Endothelial cell of umbilical vein (primary cell): ENCODE results near the gene TARM1. TPM values are rescaled to one million over a fixed set of nuclear protein-coding genes. Genes with fewer than 3 reads are reported as not detected.
"Not testable (repeated sequence)": the region's sequence is repeated elsewhere in the genome, so short reads cannot be mapped to it uniquely, and the experiment has no call there.

Source experiments
- BruUV-seq: library from RNA; stranded (reverse); fragments of 400-500 nt; replicated peaks from 2 replicates; lab custom pipeline; 2021; lab: Mats Ljungman, UMichigan
- CTCF ChIA-PET: fragments of 300-600, 350-600 bp; sonication (Branson Sonifier 250); formaldehyde crosslinking; loops from one replicate; lab custom pipeline; 2021; ENCODE audit warnings: antibody characterized with exemption, inconsistent platforms; lab: Charles Lee
- POLR2A ChIA-PET: fragments of 300-600, 350-600 bp; sonication (Branson Sonifier 250); formaldehyde crosslinking; loops from one replicate; lab custom pipeline; 2021; ENCODE audit warnings: antibody characterized with exemption, inconsistent platforms; lab: Charles Lee
- DNase-seq: peaks from one replicate; pipeline ENCODE4 v3.0.0-alpha.2; 2011; ENCODE audit warnings: low read depth, low spot score
- FAIRE-seq: peaks from 2 replicates; lab custom pipeline; 2011; peaks lifted over from hg19 to GRCh38; lab: Jason Lieb, UNC
- H2AFZ ChIP-seq: 2 replicates; pipeline ENCODE4 v1.6.0; 2012; ENCODE audit warnings: low read depth, low read length, control low read depth, inconsistent platforms
- H3K27ac ChIP-seq: 2 replicates; pipeline ENCODE4 v1.5.1; 2011; ENCODE audit warnings: low read depth, mild to moderate bottlenecking, control low read depth, low read length, moderate library complexity; ENCODE audit not compliant: insufficient read depth
- H3K27me3 ChIP-seq, 2 experiments: 2 replicates each; pipeline versions ENCODE4 v1.6.0 to v1.6.1; 2011; ENCODE audit warnings: low read length in 2 of 2, mixed read lengths in 1 of 2; ENCODE audit not compliant: control insufficient read depth in 2 of 2, insufficient read depth in 2 of 2
- H3K36me3 ChIP-seq, 2 experiments: 2 replicates in 1 of 2; 3 replicates in 1 of 2; pipeline ENCODE4 v1.5.1; 2011; ENCODE audit warnings: low read length in 2 of 2, mild to moderate bottlenecking in 1 of 2, moderate library complexity in 1 of 2; ENCODE audit not compliant: control insufficient read depth in 2 of 2, insufficient read depth in 2 of 2; ENCODE audit errors: extremely low read depth in 1 of 2
- H3K4me1 ChIP-seq: 3 replicates; pipeline ENCODE4 v1.5.1; 2011; ENCODE audit warnings: mild to moderate bottlenecking, low read length; ENCODE audit not compliant: control insufficient read depth, insufficient read depth; ENCODE audit errors: extremely low read depth
- H3K4me2 ChIP-seq: 2 replicates; pipeline ENCODE4 v1.6.1; 2011; ENCODE audit warnings: low read length, control low read depth, mixed read lengths; ENCODE audit not compliant: insufficient read depth
- H3K4me3 ChIP-seq, 3 experiments: fragments of 200-600 bp in 1 of 3; sonication (generic), shearing (Covaris generic) in 1 of 3; replicated peaks in 1 of 3; 2 replicates each; pipeline ENCODE4 v1.5.1; 2011 to 2016; ENCODE audit warnings: control low read depth in 3 of 3, low read length in 3 of 3, mild to moderate bottlenecking in 2 of 3, inconsistent platforms in 1 of 3, low read depth in 1 of 3, moderate library complexity in 1 of 3; ENCODE audit not compliant: insufficient read depth in 1 of 3
- H3K79me2 ChIP-seq: 2 replicates; pipeline ENCODE4 v1.6.0; 2012; ENCODE audit warnings: low read length, inconsistent platforms; ENCODE audit not compliant: control insufficient read depth, insufficient read depth
- H3K9ac ChIP-seq: replicated peaks from 2 replicates; pipeline ENCODE3; 2011; ENCODE audit warnings: low read length, control low read depth; ENCODE audit not compliant: insufficient read depth; ENCODE audit errors: extremely low read depth
- H3K9me1 ChIP-seq: replicated peaks from 3 replicates; pipeline ENCODE4 v1.6.0; 2011; ENCODE audit warnings: mild to moderate bottlenecking, low read length; ENCODE audit not compliant: control insufficient read depth, insufficient read depth; ENCODE audit errors: extremely low read depth
- H3K9me3 ChIP-seq: replicated peaks from 2 replicates; pipeline ENCODE4 v1.5.1; 2012; ENCODE audit warnings: low read length, inconsistent platforms; ENCODE audit not compliant: control insufficient read depth, insufficient read depth
- H4K20me1 ChIP-seq: replicated peaks from 2 replicates; pipeline ENCODE3; 2011; ENCODE audit warnings: mild to moderate bottlenecking, low read length; ENCODE audit not compliant: control insufficient read depth, insufficient read depth; ENCODE audit errors: extremely low read depth
- EZH2 ChIP-seq: IDR thresholded peaks from 2 replicates; pipeline ENCODE4 v1.6.1; 2012; ENCODE audit warnings: borderline replicate concordance, low read depth, mild to moderate bottlenecking, moderate library complexity, low read length, inconsistent platforms; ENCODE audit not compliant: severe bottlenecking
- FOS ChIP-seq: IDR thresholded peaks from 2 replicates; pipeline ENCODE4 v1.6.1; 2011; ENCODE audit warnings: mild to moderate bottlenecking, low read length, moderate library complexity, borderline replicate concordance; ENCODE audit not compliant: insufficient read depth
- GATA2 ChIP-seq: IDR thresholded peaks from 2 replicates; pipeline ENCODE4 v1.7.0; 2011; ENCODE audit warnings: low read depth, mild to moderate bottlenecking, moderate library complexity, mixed read lengths, low read length; ENCODE audit not compliant: insufficient read length, insufficient read depth
- JUN ChIP-seq: IDR thresholded peaks from 2 replicates; pipeline ENCODE4 v1.6.1; 2011; ENCODE audit warnings: borderline replicate concordance, low read depth; ENCODE audit not compliant: insufficient read length, insufficient read depth
- MYC ChIP-seq: IDR thresholded peaks from one replicate; pipeline ENCODE4 v1.6.1; 2011; ENCODE audit warnings: mild to moderate bottlenecking, low read depth, low read length
- POLR2A ChIP-seq: IDR thresholded peaks from 2 replicates; pipeline ENCODE4 v1.6.1; 2012; ENCODE audit warnings: low read depth, mild to moderate bottlenecking, control low read depth, low read length
- POLR2AphosphoS5 ChIP-seq: IDR thresholded peaks from 2 replicates; pipeline ENCODE4 v1.6.1; 2012; ENCODE audit warnings: low read depth, mild to moderate bottlenecking, control low read depth, low read length, moderate library complexity; ENCODE audit not compliant: insufficient read depth
- dilution Hi-C: fragments of 300-500 bp; cut with MboI; formaldehyde crosslinking; loops from one replicate; pipeline ENCODE4 v1.15.0; 2019; ENCODE audit warnings: low sequenced_read_pairs; ENCODE audit not compliant: extremely low pct_ligation_motif_present
- intact Hi-C: fragments of 100-400 bp; cut with micrococcal nuclease; formaldehyde crosslinking; loops from one replicate; pipeline ENCODE4 v1.10.0; 2022
- polyA plus RNA-seq, 4 experiments: library from polyadenylated mRNA; depleted of rRNA in 3 of 4; stranded (reverse) in 3 of 4; unstranded in 1 of 4; fragments of >200 nt; gene quantifications; 2 replicates each; pipeline versions ENCODE4 v1.2.1 to v1.2.3, GENCODE V29; 2011 to 2012; ENCODE audit warnings: missing spikeins in 1 of 4
- total RNA-seq: library from RNA; stranded (reverse); gene quantifications from 2 replicates; pipeline ENCODE4 v1.2.3, GENCODE V29; 2021
- TF ChIP-seq, protein P1 (sequence below): IDR thresholded peaks from 2 replicates; pipeline ENCODE4 v1.6.1; 2011; ENCODE audit not compliant: insufficient read depth, insufficient read length
- TF ChIP-seq, protein P2 (sequence below), 2 donors: IDR thresholded peaks; 1 replicate in 1 of 2; 2 replicates in 1 of 2; pipeline ENCODE4 v1.5.1; 2011; ENCODE audit warnings: low read length in 2 of 2, mild to moderate bottlenecking in 2 of 2, moderate library complexity in 2 of 2, control low read depth in 1 of 2, inconsistent platforms in 1 of 2, low read depth in 1 of 2; ENCODE audit not compliant: insufficient read depth in 1 of 2; ENCODE audit errors: extremely low read depth in 1 of 2

The TARM1 gene
- total and polyA plus RNA-seq, 2 donors (not counting 3 experiments of a cell fraction or from before 2014, with no cell fraction given) = not detected

- BruUV-seq, dilution Hi-C loops, H3K9me3 ChIP-seq, H3K4me1 ChIP-seq, H3K27ac ChIP-seq, H3K79me2 ChIP-seq, H4K20me1 ChIP-seq, POLR2A ChIA-PET, H3K9ac ChIP-seq, H3K9me1 ChIP-seq, H3K36me3 ChIP-seq, H3K27me3 ChIP-seq: not testable (repeated sequence)
- FAIRE-seq = peak; percentile 40
- Histone ChIP-seq H2AFZ (peak overlapping the region; percentile 66), H3K4me2 (peak overlapping the region; percentile 49), H3K4me3 (peak overlapping the region in 1 of 3 experiments; percentile 6)
- DNase-seq = peak; percentile 34
- CTCF ChIA-PET = interaction anchor here (0.6 to 4.2 kb wide), 10 partner anchors 9 to 321 kb away, joined by 3 to 27 read pairs (median 4); no protein-coding TSS in a partner anchor
- TF ChIP-seq EZH2 = peak; percentile 45
- TF ChIP-seq, protein P1, sequence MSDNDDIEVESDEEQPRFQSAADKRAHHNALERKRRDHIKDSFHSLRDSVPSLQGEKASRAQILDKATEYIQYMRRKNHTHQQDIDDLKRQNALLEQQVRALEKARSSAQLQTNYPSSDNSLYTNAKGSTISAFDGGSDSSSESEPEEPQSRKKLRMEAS = peak; percentile 32
- intact Hi-C loops = loop anchor here (1.0 to 5.0 kb wide), 2 partner anchors 189 to 288 kb away; partner anchors contain the start of gene CACNG7
Measured at GRCh38 chr19:54095859-54096616, 14.9 kb upstream of the TARM1 start.

- CTCF ChIA-PET = interaction anchor here (0.6 to 4.2 kb wide), 11 partner anchors 8 to 320 kb away, joined by 3 to 27 read pairs (median 4); no protein-coding TSS in a partner anchor
- Histone ChIP-seq H2AFZ (peak overlapping the region; percentile 66), H3K9ac (no peak overlapping the region), H3K9me3 (no peaks in the 10 kb centered on the region), H3K27ac (no peak overlapping the region), H3K79me2 (no peaks in the 10 kb centered on the region), H3K4me3 (no peak overlapping the region), H3K9me1 (no peaks in the 10 kb centered on the region), H3K4me2 (peak overlapping the region; percentile 49), H3K27me3 (no peaks in the 10 kb centered on the region), H4K20me1 (no peaks in the 10 kb centered on the region), H3K36me3 (no peaks in the 10 kb centered on the region), H3K4me1 (no peaks in the 10 kb centered on the region)
- no TSS peak for BruUV-seq
- dilution Hi-C loops = no loop called here
- TF ChIP-seq JUN (no peak), MYC (no peak), GATA2 (no peak), POLR2AphosphoS5 (no peak), EZH2 (no peak), FOS (no peak), POLR2A (no peak)
- TF ChIP-seq, protein P1 = no peak
- TF ChIP-seq, protein P2, sequence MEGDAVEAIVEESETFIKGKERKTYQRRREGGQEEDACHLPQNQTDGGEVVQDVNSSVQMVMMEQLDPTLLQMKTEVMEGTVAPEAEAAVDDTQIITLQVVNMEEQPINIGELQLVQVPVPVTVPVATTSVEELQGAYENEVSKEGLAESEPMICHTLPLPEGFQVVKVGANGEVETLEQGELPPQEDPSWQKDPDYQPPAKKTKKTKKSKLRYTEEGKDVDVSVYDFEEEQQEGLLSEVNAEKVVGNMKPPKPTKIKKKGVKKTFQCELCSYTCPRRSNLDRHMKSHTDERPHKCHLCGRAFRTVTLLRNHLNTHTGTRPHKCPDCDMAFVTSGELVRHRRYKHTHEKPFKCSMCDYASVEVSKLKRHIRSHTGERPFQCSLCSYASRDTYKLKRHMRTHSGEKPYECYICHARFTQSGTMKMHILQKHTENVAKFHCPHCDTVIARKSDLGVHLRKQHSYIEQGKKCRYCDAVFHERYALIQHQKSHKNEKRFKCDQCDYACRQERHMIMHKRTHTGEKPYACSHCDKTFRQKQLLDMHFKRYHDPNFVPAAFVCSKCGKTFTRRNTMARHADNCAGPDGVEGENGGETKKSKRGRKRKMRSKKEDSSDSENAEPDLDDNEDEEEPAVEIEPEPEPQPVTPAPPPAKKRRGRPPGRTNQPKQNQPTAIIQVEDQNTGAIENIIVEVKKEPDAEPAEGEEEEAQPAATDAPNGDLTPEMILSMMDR (IDR thresholded peaks at IDR 0.05; ENCODE audit: extremely low read depth in 1 of 2, insufficient read depth in 1 of 2, low read depth in 1 of 2, low read length in 2 of 2) = no peak
- FAIRE-seq = no peak
- intact Hi-C loops = loop anchor here (5.0 kb wide), 1 partner anchor 188 kb away; the partner anchor contains the start of gene CACNG7
- DNase-seq = no peak
- POLR2A ChIA-PET = no interaction called here
Measured at GRCh38 chr19:54095136-54095858, 14.1 kb upstream of the TARM1 start.
